GM19395 (cell line): ENCODE results near the gene SETD6.
"Not testable (repeated sequence)": the region's sequence is repeated elsewhere in the genome, so short reads cannot be mapped to it uniquely, and the experiment has no call there.

Experiments
- ATAC-seq: cut with Tn5 transposase; IDR thresholded peaks from one replicate; pipeline ENCODE4 v1.9.1; 2021; ENCODE audit warnings: mild to moderate bottlenecking, moderate library complexity; ENCODE audit not compliant: unreplicated experiment

SETD6 gene, protein sequence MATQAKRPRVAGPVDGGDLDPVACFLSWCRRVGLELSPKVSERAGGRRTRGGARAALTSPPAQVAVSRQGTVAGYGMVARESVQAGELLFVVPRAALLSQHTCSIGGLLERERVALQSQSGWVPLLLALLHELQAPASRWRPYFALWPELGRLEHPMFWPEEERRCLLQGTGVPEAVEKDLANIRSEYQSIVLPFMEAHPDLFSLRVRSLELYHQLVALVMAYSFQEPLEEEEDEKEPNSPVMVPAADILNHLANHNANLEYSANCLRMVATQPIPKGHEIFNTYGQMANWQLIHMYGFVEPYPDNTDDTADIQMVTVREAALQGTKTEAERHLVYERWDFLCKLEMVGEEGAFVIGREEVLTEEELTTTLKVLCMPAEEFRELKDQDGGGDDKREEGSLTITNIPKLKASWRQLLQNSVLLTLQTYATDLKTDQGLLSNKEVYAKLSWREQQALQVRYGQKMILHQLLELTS

GRCh38 chr16:58515125-58515870 is at the start of gene SETD6:
Gene SETD6 (plus strand): TSS chr16:58515517. CDS start chr16:58515538, 21 bp downstream.
- peak; percentile 74 for ATAC-seq

DNA sequence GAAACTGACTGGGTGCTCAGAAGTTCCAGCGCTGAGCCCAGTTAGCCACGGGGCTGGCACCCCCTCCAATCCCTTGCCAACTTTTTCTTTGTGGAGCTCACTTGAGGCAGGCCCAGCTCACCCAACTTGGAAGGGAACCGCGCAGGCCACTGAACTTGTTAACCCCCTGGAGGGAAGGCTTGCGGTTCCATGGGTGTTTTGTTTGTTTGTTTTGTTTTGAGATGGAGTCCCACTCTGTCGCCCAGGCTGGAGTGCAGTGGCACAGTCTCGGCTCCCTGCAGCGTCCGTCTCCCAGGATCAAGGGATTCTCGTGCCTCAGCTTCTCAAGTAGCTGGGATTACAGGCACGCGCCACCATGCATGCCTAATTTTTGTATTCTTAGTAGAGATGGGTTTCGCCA is 49.5 kb upstream of the SETD6 start:
- ATAC-seq, result no peak

GRCh38 chr16:58466396-58466795 is 48.9 kb upstream of the SETD6 start:
- ATAC-seq, result no peak

DNA sequence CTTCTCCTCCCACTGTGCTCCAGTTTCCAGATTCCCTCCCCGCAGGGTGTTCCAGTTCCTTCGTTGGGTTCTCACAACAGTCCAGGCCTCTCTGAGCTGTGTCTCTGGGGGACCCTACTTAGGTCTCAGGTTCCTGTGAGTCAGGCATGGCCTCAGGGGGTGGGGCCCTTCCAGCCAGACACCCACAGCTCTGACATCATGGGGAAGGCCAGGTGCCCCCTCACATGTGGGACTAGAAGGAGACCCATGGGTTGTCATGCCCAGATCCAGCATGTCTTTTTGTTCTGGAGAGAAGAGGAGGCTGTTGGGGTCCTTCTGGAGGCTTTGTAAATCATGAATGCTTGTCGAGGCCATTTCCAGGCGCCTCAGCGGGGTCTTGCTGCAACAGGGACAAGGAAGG is 47.4 kb upstream of the SETD6 start:
- no peak for ATAC-seq

DNA sequence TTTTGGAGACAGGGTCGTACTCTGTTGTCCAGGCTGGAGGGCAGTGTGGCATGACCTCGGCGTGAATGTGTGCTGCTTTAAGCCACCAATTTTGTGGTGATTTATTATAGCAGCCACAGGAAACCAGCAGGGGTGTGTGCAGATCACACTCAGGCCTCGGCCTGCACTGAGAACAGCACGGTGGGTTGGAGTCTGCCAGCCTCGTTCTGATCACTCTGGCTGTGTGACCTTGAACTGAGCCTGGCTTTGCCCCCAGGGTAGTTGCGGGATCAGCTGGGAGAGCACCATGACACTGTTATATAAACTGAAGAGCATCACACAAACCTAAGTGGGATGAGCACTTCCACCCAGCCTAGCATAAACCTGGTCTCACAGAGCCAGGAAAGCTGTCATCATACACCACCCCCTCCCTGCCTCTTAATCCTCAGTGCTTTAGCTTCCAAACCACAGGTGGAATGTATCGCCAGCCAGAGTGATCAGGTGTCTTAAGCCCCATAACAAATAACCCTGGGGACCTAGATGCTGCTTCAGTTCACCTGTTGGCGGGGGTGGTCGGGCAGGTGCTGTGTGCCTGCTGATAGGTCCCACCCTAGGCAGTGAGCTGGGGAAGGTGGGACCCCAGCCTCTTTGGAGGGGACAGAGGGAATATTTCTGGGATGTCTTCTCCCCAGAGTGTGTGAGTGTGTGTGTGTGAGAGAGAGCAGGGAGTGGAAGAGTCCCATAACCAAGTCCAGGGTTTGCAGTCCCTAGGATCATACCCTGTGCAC is 43.9 kb upstream of the SETD6 start:
- ATAC-seq, result no peak

DNA sequence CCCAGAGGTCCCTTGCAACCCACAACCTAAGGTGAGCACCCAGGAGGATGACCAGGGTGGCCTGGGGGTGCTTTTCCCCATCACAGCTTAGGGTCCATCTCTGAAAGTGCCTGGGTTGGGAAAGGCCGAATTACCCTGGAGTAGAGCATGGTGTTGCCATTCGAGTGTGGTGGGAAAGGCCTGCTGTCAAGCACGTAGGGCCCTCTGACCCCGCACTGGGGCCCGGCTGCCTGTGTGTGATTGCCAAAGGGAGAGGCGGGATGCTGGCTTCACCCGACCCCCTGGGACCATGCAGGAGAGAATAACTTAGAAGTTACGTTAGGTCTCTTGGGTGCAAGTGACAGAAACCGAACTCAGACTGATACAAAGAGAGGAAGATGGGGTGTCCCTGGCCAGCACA is 43.1 kb upstream of the SETD6 start:
- no peak for ATAC-seq

DNA sequence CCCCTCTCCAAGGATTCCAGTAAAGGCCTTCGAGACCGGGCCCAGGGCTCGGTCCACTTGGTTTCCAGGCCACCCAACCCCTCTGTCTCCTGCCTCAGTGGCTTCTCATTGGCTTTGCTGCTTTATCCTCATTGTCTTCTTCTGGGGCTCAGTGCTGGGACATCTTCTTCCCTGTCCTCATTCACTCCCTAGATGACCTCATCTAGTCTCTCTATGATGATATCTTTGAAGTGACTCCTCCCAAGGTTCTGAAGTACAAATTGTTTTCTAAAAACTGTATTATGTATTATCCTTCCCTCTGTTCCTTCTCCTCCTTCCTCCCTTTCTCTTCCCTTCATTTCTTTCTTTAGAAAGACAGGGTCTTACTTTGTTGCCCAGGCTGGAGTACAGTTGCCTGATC is 42.5 kb upstream of the SETD6 start:
- ATAC-seq, result no peak

DNA sequence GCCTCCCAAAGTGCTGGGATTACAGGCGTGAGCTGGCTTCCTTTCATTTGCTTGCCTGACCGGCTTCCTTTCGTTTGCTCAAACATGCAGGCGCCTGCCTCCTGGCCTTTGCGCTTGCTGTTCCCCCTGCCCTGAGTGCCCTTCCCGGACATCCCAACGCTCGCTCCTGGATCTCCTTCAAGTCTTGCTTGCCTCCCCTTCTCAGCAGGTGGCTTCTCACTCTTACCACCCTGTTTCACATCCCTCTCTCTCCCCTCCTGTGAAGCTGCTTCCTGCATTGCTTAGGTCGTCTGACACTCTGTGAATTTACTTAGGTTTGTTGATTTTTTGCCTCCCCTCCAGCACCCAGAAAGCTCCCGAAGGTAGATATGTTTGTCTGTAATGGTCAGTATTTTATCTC is 41.0 kb upstream of the SETD6 start:
- no peak for ATAC-seq

- no peak for ATAC-seq
These were observed 40.2 kb upstream of the SETD6 start for GRCh38 chr16:58475091-58475619.

DNA sequence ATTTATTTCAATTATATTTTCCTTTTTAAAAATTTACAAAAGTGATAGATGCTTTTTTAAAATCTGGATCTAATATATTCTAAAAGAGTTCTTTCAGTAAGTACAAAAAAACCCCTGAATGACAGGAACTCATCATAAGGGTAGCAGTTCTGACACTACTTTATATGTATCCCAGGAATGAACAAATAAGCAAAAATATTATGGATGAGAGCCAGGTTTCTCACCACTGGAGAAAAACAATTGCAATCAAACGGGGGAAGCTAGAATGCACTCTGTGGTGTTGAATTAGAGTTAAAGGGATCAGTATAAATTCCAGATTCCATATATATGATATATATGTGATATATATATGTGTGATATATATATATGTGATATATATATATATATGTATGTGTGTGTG is 38.5 kb upstream of the SETD6 start:
- no peak for ATAC-seq

- no peak for ATAC-seq
These were observed 36.9 kb upstream of the SETD6 start for GRCh38 chr16:58478427-58478826.

GRCh38 chr16:58481226-58481869 is 34.0 kb upstream of the SETD6 start:
- ATAC-seq, result no peak

DNA sequence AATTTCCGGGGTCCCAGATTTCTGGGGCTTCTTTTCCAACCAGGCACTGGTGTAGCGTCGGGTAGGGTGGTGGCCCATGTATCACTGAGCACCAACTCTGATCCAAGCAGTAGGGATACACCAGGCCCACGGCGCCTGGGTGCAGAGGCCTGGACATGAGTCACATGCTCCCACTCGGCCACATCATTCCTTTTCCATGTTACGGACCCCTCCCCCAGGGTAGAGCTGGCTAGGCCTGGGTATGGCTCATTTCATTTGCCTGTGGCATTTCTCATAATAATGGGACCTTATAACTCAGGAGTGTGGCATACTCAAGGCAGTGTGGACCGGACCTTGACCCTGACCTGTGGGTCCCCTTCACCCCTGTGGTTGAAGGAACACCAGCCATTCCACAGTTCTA is 33.4 kb upstream of the SETD6 start:
- no peak for ATAC-seq

DNA sequence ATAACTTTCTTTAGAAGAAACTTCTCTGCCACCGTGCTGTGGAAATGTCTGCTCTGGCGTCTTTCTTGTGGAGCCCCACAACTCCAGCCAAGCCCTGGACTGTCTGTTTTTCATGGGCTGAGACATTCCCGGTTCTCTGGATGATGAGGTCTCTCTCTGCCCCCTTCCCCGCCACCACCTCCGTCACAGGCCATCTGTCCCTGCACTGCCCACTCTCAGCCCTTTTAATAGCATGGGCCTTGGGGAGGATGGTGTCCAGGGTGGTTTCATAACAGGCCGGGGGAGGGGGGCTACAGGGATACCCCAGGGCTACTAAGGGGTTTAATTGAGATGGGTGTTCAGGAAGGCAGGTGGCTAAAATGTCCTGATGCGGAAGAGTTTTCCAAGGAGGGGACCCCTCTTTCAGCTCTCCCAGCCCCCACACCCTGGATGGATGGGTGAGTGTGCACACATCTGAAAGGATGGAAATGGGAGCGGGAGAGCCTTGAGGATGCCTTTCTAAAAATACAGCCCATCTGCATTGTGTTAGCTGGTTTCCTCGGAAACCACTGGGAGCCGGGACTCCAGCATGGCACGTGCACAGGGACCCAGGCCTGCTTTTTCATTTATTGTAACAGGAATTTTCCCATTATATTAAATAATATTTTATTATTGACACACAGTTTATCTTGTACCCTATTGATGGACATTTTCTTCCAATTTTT is 30.0 kb upstream of the SETD6 start:
- no peak for ATAC-seq

DNA sequence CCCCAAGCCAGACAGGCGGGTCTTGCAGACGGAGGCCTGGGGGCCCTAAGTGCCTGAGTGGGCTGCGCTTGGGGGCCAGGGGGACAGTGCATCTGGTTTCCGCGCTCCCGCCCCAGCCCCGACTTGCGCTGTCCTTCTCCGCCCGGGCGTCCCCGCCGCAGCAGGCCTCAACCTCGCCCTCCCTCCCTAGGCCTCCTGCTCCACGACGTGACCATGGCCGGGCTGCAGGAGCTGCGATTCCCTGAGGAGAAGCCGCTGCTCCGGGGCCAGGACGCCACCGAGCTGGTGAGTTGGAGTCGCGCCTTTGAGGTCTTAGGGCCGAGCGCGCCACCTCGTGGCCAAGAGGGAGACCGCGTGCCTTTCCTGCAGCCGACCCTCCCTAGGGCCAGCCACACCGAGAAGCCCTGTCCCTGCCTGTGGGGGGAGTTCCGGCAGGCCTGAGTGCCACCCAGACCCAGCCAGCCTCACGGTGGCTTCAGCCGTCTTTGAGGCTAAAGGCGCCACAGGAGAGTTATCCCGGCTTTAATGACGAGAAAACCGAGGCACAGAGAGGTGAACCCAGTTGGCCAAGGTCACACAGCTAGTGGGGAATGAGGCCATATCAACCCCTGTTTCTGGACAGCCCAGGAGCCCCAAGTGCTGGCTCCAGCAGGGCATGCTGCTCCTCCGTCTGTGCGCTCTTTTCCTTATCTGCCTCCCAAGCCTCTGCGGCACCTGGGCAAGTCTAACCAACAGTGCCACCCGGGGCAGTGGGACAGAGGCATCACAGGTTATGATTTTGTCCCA is 27.6 kb upstream of the SETD6 start:
- no peak for ATAC-seq

- no peak for ATAC-seq
These were observed 26.8 kb upstream of the SETD6 start for GRCh38 chr16:58488531-58488930.

- ATAC-seq, result no peak
These were observed 25.3 kb upstream of the SETD6 start for GRCh38 chr16:58490065-58490464.

- ATAC-seq, result not testable (repeated sequence)
These were observed 24.8 kb upstream of the SETD6 start for GRCh38 chr16:58490539-58490938.

GRCh38 chr16:58492066-58492465 is 23.3 kb upstream of the SETD6 start:
- ATAC-seq, result no peak
